Liver (tissue), 3 donors: ENCODE measurements around the gene DCBLD2.

Experiments used
- CTCF ChIP-seq: fragments of 150-350 bp; IDR thresholded peaks from 2 replicates; pipeline ENCODE4 v1.5.1; 2017; ENCODE audit warnings: improper control_type of control experiment, low read depth, low read length; ENCODE audit not compliant: missing input control
- EGR1 ChIP-seq, 2 donors: IDR thresholded peaks; 2 replicates each; pipeline ENCODE4 v1.6.1; 2016 to 2018; ENCODE audit warnings: antibody characterized with exemption in 2 of 2, low read depth in 2 of 2
- MAX ChIP-seq: IDR thresholded peaks from 2 replicates; pipeline ENCODE4 v1.6.1; 2016; ENCODE audit warnings: antibody characterized with exemption
- RAD21 ChIP-seq, 2 donors: IDR thresholded peaks; 2 replicates each; pipeline ENCODE4 v1.6.1; 2016; ENCODE audit warnings: antibody characterized with exemption in 2 of 2, mild to moderate bottlenecking in 2 of 2
- REST ChIP-seq: IDR thresholded peaks from 2 replicates; pipeline ENCODE4 v1.6.1; 2016; ENCODE audit warnings: antibody characterized with exemption, mild to moderate bottlenecking
- RXRA ChIP-seq, 2 donors: IDR thresholded peaks; 2 replicates each; pipeline ENCODE4 v1.6.1; 2017 to 2018; ENCODE audit warnings: antibody characterized with exemption in 2 of 2, mild to moderate bottlenecking in 1 of 2
- SP1 ChIP-seq: IDR thresholded peaks from 2 replicates; pipeline ENCODE4 v1.6.1; 2018; ENCODE audit warnings: antibody characterized with exemption, mild to moderate bottlenecking
- ZBTB33 ChIP-seq: IDR thresholded peaks from 2 replicates; pipeline ENCODE4 v1.6.1; 2016; ENCODE audit warnings: antibody characterized with exemption
- donor health status: healthy.
- donor health status: healthy.

GRCh38 chr3:98877132-98877531 is 24.4 kb downstream of the DCBLD2 start:
- TF ChIP-seq EGR1 (IDR thresholded peaks at IDR 0.05; ENCODE audit: low read depth in 2 of 2), result no peak
- TF ChIP-seq RAD21 (IDR thresholded peaks at IDR 0.05), result no peak
- TF ChIP-seq CTCF, result no peak
- no peak for TF ChIP-seq ZBTB33
- no peak for TF ChIP-seq SP1
- no peak for TF ChIP-seq REST
- no peak for TF ChIP-seq MAX
- no peak for TF ChIP-seq RXRA (IDR thresholded peaks at IDR 0.05)
